Gastrocnemius medialis (tissue), 4 donors: ENCODE results near the gene RIMKLA. TPM values are rescaled to one million over a fixed set of nuclear protein-coding genes. Genes with fewer than 3 reads are reported as not detected.

Experiments
- ATAC-seq, 2 donors: fragments of 150-250 bp; one replicate each; pipeline ENCODE4 v1.9.1; 2016
- DNase-seq, 2 donors: peaks; one replicate each; pipeline ENCODE4 v3.0.0-alpha.2; 2019
- H3K27ac ChIP-seq, 4 donors: fragments of 200-600 bp; sonication (generic); 1 replicate in 1 of 4; 2 replicates in 3 of 4; pipeline ENCODE4 v1.5.1; 2016 to 2018; ENCODE audit warnings: mild to moderate bottlenecking in 2 of 4, moderate library complexity in 1 of 4
- H3K27me3 ChIP-seq, 3 donors: fragments of 200-600 bp; sonication (generic) in 2 of 3; 1 replicate in 1 of 3; 2 replicates in 2 of 3; pipeline versions ENCODE4 v1.5.1 to v1.6.0; 2016 to 2019; ENCODE audit warnings: mild to moderate bottlenecking in 1 of 3, moderate library complexity in 1 of 3
- H3K36me3 ChIP-seq, 2 donors: fragments of 200-600 bp; sonication (generic) in 1 of 2; one replicate each; pipeline ENCODE4 v1.5.1; 2017 to 2018
- H3K4me1 ChIP-seq, 2 donors: fragments of 200-600 bp; sonication (generic) in 1 of 2; one replicate each; pipeline ENCODE4 v1.5.1; 2016 to 2017; ENCODE audit warnings: mild to moderate bottlenecking in 2 of 2
- H3K4me3 ChIP-seq, 4 donors: fragments of 200-600 bp; sonication (generic) in 3 of 4; 1 replicate in 1 of 4; 2 replicates in 3 of 4; pipeline ENCODE4 v1.5.1; 2016 to 2019; ENCODE audit warnings: mild to moderate bottlenecking in 2 of 4
- H3K9me3 ChIP-seq, 3 donors: fragments of 200-600 bp; sonication (generic) in 2 of 3; 1 replicate in 1 of 3; 2 replicates in 2 of 3; pipeline ENCODE4 v1.5.1; 2016 to 2019
- CTCF ChIP-seq, 5 experiments: fragments of 450-650 bp in 3 of 5; fragments of 200-600 bp in 2 of 5; sonication (generic) in 2 of 5; IDR thresholded peaks in 4 of 5; conservative IDR thresholded peaks in 1 of 5; 1 replicate in 4 of 5; 2 replicates in 1 of 5; pipeline ENCODE4 v1.5.1; 2016 to 2019; ENCODE audit warnings: antibody characterized with exemption in 5 of 5, mild to moderate bottlenecking in 3 of 5, moderate library complexity in 3 of 5
- POLR2A ChIP-seq, 2 donors: fragments of 450-650 bp; IDR thresholded peaks; one replicate each; pipeline ENCODE4 v1.6.1; 2017; ENCODE audit warnings: antibody characterized with exemption in 2 of 2, mild to moderate bottlenecking in 2 of 2, moderate library complexity in 2 of 2
- in situ Hi-C, 4 donors: fragments of 200-750 bp; cut with MboI; loops; one replicate each; pipeline versions ENCODE4 v1.15.0 to v1.8.0; 2017; ENCODE audit warnings: low sequenced_read_pairs in 4 of 4
- intact Hi-C: fragments of 100-400 bp; cut with DNase I; formaldehyde crosslinking; loops from one replicate; pipeline ENCODE4 v1.15.1; 2023; ENCODE audit warnings: low total_unique reads
- total RNA-seq, 4 donors: library from RNA; depleted of rRNA; stranded (reverse); fragments of >200 nt; gene quantifications; one replicate each; pipeline versions ENCODE4 v1.1.0 to v1.2.3, GENCODE V29; 2016

The RIMKLA gene
- total RNA-seq, 4 donors from 2014 or later = 0.78 to 1.2 (median 0.85) TPM

GRCh38 chr1:42340901-42341300 is 39.7 kb upstream of the RIMKLA start:
- in situ Hi-C loops = loop anchor here in 2 of 4 donors (25.0 kb wide), 2 partner anchors 321 to 421 kb away; partner anchors contain the start of genes C1orf50 (in 1 of the 2), P3H1 (in 1 of the 2) and PPIH (in 1 of the 2)
- intact Hi-C loops = no loop called here
- TF ChIP-seq CTCF (IDR thresholded peaks at IDR 0.05 in 4 of 5, conservative IDR thresholded peaks at IDR 0.05 in 1 of 5) (no peak), POLR2A (IDR thresholded peaks at IDR 0.05) (no peak)
- ATAC-seq (no peak), DNase-seq (no peak)
- Histone ChIP-seq H3K4me1 (peaks cover 0 to 5% of the 10 kb centered on the region in 2 donors), H3K27ac (no peak overlapping the region), H3K27me3 (no peaks in the 10 kb centered on the region), H3K4me3 (no peak overlapping the region), H3K9me3 (no peaks in the 10 kb centered on the region), H3K36me3 (no peaks in the 10 kb centered on the region)

DNA sequence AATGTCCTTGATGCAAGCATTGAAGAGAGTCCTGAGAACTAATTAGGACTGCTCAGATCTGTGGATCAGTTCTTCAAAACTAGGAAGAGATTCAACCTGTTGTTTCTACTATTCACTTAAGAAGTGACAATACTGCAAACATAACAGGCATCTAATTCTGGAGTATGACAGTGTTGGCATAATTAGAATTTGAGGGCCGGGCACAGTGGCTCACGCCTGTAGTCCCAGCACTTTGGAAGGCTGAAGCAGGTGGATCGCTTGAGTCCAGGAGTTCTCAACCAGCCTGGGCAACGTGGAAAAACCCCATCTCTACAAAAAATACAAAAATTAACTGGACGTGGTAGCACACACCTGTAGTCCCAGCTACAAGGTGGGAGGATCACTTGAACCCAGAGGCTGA is 37.5 kb upstream of the RIMKLA start:
- TF ChIP-seq CTCF (IDR thresholded peaks at IDR 0.05 in 4 of 5, conservative IDR thresholded peaks at IDR 0.05 in 1 of 5) (no peak), POLR2A (IDR thresholded peaks at IDR 0.05) (no peak)
- intact Hi-C loops (loop anchor here (1.0 kb wide), 1 partner anchor 120 kb away; the partner anchor contains the start of gene CCDC30), in situ Hi-C loops (loop anchor here in 2 of 4 donors (25.0 kb wide), 2 partner anchors 319 to 419 kb away; partner anchors contain the start of genes C1orf50 (in 1 of the 2), P3H1 (in 1 of the 2) and PPIH (in 1 of the 2))
- Histone ChIP-seq H3K36me3 (no peaks in the 10 kb centered on the region), H3K4me1 (no peaks in the 10 kb centered on the region), H3K27ac (no peak overlapping the region), H3K9me3 (no peaks in the 10 kb centered on the region), H3K27me3 (no peaks in the 10 kb centered on the region), H3K4me3 (no peak overlapping the region)
- DNase-seq (no peak), ATAC-seq (no peak)

DNA sequence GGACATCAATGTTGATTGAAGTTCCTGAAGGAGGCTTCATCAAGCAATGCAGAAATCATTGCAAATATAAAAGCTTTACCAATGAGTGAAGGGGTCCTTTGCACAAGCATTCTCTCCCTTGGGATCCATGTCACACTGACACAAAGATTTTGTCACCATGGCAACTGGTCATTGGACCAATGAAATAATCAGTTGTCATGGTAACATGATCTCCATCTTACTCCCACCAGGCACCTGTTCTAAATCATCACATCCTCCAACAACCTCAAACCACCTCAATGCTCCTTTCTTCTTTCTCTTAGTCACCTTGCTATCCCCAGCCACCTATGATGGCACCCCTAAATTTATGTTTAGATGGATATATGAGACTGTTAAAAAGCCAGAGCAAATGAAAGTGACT is 32.1 kb upstream of the RIMKLA start:
- no peaks in the 10 kb centered on the region for H3K36me3 ChIP-seq
- TF ChIP-seq POLR2A (IDR thresholded peaks at IDR 0.05) (no peak), CTCF (IDR thresholded peaks at IDR 0.05 in 4 of 5, conservative IDR thresholded peaks at IDR 0.05 in 1 of 5) (no peak)
- no peaks in the 10 kb centered on the region for H3K9me3 ChIP-seq
- H3K4me1 ChIP-seq = no peaks in the 10 kb centered on the region
- DNase-seq (no peak), ATAC-seq (no peak)
- in situ Hi-C loops = loop anchor here in 2 of 4 donors (25.0 kb wide), 2 partner anchors 314 to 414 kb away; partner anchors contain the start of genes C1orf50 (in 1 of the 2), P3H1 (in 1 of the 2) and PPIH (in 1 of the 2)
- peaks cover 0 to 10% (median 7%) of the 10 kb centered on the region in 3 donors for H3K27me3 ChIP-seq
- H3K4me3 ChIP-seq = no peak overlapping the region
- no peak overlapping the region for H3K27ac ChIP-seq
- intact Hi-C loops = no loop called here

DNA sequence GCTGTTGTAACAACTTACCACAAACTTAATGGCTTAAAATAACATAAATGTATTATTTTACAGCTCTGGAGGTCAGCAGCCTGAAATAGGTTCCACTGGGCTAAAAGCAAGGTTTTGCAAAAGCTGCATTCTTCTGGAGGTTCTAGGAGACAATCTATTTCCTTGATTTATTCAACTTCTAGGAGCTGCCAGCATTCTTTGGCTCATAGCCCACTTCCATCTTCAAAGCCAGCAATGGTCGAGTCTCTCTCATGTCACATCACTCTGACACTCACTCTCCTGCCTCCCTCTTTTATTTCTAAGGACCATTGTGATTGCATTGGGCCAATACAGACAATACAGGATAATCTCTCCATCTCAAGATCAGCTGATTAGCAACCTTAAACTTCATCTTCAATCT is 30.5 kb upstream of the RIMKLA start:
- H3K4me1 ChIP-seq = no peaks in the 10 kb centered on the region
- DNase-seq (no peak), ATAC-seq (no peak)
- H3K9me3 ChIP-seq = no peaks in the 10 kb centered on the region
- H3K27ac ChIP-seq = no peak overlapping the region
- in situ Hi-C loops = no loop called here
- H3K4me3 ChIP-seq = no peak overlapping the region
- intact Hi-C loops = no loop called here
- peaks cover 2 to 10% (median 9%) of the 10 kb centered on the region in 3 donors for H3K27me3 ChIP-seq
- TF ChIP-seq POLR2A (IDR thresholded peaks at IDR 0.05) (no peak), CTCF (IDR thresholded peaks at IDR 0.05 in 4 of 5, conservative IDR thresholded peaks at IDR 0.05 in 1 of 5) (no peak)
- H3K36me3 ChIP-seq = no peaks in the 10 kb centered on the region

- intact Hi-C loops = no loop called here
- DNase-seq = no peak
- Histone ChIP-seq H3K27ac (no peak overlapping the region), H3K9me3 (no peaks in the 10 kb centered on the region), H3K4me1 (no peaks in the 10 kb centered on the region), H3K36me3 (no peaks in the 10 kb centered on the region), H3K27me3 (peaks cover 0 to 2% (median 0%) of the 10 kb centered on the region in 3 donors), H3K4me3 (no peak overlapping the region)
- no peak for ATAC-seq
- in situ Hi-C loops = no loop called here
- TF ChIP-seq CTCF (IDR thresholded peaks at IDR 0.05 in 4 of 5, conservative IDR thresholded peaks at IDR 0.05 in 1 of 5) (no peak), POLR2A (IDR thresholded peaks at IDR 0.05) (no peak)
Measured at GRCh38 chr1:42358791-42359190, 21.8 kb upstream of the RIMKLA start.
